ENCODE measurements around the gene BRF1.

Gene BRF1

DNA sequence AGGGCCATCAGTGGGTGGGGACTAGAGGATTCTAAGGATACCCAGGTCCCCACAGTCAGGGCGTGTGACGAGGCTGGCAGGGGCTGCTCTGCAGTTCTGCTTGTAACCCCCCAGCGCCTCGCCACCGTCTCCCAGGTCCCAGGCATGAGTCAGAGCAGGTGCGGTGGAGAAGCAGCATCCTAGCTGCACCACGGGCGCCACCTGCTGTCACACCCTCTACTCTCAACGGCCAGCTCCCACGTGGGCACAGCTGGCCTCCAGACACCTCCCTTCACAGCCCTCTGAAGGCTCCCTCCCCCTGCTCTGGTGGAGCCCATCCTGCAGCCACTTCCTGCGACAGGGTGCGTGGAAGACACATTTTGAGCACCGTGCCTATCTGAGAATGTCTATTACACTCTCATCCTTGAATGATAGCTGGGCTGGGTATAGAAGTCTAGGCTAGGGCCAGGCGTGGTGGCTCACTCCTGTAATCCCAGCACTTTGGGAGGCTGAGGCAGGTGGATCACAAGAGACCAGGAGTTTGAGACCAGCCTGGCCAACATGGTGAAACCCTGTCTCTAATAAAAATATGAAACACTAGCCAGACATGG is 112.8 kb downstream of the BRF1 start:
- DNase-seq, result no peak

DNA sequence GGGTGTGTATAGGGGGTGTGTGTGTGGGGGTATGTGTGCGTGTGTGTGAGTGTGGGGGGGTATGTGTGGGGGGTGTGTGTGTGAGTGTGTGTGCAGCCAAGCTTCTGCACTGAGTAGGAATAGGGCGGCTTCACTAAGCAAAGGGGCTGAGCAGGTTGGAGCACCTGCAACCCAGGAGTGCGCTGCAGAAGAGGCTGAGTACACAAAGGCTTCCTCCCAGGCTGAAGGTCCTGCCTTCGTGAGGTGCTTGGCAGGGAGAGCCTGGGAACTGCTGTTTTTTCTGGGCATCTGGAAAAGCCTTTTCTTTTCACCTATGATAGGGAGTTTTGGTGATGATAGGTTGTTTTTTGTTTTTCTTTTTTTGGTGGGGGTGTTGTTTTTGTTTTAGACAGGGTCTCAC is 113.7 kb downstream of the BRF1 start:
- no peak for DNase-seq

DNA sequence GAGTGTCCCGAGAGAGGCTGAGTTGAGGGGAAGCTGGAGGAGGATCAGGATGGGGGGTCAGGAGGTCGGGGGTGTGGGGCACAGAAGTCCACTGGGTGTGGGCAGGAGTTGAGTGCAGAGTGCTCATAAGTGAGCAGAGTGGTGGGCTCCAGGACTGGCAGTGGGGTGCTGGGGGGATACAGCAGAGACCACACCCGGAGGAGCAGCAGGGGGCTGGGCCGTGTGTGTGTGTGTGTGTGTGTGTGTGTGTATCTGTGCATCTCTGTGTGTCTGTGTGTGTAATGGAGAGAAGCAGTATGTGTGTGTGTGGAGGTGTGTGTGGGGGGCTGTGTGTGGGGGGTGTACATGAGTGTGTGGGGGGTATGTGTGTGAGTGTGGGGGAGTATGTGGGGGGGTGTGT is 114.8 kb downstream of the BRF1 start:
- DNase-seq, result no peak

DNA sequence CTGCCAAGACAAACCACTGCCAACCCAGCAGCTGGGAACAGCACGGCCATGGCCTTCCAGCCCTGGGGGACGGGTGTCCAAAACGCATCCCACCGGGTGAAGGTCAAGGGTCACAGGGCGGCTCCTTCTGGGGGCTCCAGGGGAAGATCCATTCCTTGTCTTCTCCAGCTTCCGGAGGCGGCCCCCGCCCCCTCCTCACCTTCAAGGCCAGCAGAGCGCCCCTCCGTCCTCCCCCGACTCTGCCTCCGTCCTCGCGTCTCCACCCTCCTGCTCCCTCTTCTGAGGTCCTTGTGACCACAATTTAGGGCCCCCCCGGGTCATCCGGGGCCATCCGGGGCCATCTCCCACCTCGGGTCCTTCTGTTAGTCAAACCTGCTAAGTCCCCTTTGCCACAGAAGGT is 115.8 kb downstream of the BRF1 start:
- no peak for DNase-seq

DNA sequence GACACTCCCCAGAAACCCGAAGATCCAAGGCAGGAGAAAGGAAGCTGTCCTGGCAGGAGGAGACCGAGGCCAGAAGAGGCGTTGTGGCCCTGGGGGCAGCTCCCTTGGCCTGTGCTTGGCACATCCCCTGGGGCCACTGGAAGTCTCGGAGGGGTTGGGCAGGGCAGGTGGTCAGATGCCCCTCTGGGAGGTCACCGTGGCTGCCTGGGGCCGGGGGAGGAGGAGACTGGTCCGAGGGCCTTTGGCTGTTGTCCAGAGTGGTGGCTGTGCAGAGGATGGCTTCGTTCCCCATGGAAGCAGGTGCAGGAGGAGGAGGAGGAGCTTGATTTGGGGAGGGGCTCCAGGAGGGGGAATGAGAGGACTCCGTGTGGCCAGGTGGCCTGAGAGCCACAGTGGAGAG is 116.3 kb downstream of the BRF1 start:
- no peak for DNase-seq

DNA sequence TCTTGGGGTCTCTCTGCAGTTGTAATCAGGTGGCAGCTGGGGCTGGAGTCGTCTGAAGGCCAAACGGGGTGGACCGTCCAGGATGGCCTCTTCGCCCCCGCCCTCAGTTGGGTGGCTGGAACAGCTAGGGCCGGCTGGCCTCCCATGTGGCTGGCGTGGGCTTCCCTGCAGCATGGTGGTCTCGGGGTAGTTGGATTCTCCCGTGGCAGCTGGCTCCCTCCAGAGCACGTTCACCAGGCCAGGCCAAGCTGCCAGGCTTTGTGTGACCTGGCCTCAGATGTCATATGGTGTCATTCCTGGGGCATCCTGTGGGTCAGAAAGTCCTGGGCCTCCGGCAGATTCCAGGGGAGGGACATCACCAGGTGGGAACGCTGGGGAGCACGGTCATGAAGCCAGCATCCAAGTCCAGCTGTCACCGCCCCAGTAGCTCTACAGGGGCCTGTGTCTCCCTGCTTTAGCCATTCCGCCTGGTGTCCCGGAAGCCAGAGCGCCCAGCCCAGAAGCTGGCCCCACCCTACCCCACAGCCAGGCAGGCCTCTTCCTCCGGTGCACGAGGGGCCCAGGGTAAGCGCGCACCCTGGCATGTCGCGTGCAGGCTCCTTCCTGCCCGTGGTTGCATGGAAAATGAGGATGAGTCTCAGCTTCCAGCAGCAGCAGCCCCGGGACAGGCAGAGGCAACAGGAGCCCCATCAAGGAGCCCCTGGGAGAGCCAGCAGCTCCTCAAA is 118.3 kb downstream of the BRF1 start:
- no peak for DNase-seq

DNA sequence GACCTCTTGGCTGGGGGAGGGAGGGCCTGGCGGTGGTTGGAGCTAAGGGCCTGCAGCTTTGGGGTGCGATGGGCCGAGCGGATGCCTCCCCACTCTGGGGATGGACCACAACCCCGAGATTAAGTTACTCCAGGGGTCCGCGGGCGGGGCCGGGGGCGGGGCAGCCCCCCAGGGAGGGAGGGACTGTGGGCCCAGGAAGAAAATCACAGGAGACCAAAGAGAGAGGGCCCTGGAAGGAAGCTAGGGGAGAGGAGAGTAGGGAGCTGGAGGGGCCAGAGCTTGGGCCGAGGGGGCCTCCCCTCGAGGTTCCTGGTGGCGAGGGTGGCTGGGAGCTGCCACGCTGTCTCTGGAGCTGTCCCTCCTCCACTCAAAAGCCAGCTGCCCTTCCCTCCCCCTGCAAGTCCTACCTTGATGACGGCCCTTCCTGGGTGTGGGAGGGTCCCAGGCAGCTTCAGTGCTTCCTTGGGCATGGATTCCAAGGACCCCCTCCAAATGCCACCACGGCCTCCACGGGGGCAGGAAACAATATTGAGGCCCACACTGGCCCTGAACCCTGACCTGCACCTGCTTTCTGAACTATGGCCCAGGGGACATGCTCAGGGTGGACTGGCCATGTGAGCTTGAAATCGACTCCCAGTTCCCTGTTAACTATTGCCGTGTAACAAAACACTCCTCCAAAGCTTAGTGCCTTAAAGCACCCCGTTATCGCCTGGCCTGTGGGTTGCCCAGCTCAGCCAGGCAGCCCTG is 119.1 kb downstream of the BRF1 start:
- no peak for DNase-seq

DNA sequence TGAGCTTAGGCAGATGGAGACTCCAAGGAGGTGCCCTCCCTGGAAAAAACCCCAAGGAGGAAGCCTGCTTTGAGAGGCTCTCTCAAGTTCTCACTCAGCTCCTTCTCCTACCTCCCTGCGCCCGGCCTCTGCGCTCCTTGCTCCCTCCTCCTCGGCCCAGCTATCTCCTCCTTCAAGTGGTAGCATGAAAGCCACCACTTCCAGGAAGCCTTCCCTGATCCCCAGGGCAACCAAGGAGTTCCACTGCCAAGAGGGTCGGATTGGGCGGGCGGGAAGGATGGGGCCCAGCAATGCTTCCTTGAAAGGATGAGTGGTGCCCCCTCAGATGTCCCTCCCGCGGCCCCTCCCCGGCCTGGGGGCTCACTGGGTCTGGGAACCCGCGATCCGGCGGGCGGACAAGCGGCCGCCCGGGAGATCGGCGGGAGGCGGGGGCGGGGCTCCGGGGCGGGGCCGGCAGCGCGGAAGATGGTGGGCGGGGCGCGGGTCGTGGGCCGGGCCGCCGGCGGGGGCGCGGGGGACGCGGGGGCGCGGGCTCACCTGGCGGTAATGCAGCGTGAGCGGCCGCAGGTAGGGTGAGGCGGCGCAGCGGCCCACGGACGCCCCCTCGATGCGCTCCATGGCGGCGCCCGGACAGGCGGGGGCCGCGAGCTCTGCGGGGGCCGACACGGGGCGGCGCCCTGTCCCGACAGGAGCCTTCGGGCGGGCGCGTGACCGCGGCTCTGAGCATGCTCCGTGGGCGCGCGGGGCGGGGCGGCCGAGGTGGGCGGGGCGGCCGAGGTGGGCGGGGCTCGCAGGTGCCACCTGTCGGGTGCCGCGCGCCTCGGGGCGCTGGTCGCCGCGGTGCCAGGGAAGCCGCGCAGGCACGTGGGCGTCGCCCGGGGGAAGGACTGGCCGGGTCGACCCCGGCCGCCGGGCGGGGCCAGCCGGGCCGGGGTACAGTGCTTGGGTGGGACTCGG is 119.9 kb downstream of the BRF1 start, which contains the start of gene NUDT14:
Gene NUDT14, minus strand, starts transcription at position 721 of the 957 bp plus-strand sequence. Its CDS starts 103 bp downstream, at position 618.
- peak; percentile 61 for DNase-seq

DNA sequence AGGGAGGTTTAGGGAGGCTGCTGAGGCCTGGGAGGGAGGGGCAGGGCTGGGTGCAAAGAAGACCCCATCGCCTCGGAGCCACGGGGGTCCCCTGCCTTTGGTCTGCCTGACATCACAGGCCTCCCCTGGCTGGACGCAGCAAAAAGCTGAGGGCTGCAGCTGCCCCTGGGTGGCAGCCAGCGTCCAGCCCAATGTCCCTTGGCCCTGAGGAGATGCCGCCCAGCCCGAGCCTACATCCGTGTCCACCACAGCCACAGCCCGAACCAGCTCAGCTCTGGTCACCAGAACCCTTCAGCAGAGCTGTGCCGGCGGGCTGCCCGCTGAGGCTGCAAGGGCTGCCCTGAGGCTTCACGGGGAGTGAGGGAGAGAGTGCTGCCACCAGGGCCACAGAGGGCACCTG is 121.6 kb downstream of the BRF1 start:
- DNase-seq, result no peak

DNA sequence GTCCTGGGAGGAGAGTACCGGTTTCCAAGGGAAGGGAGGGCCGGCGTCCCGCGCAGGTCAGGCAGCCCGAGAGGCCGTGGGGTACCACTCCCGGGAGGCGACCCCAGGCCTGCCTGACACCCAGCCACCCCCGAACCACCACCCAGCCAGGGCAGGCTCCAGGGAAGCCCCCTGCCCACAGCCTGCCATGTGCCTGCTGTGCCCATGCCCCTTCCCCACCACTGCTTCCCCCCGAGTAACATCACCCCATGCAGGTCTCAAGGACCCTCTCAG is 122.0 kb downstream of the BRF1 start:
- no peak for DNase-seq

DNA sequence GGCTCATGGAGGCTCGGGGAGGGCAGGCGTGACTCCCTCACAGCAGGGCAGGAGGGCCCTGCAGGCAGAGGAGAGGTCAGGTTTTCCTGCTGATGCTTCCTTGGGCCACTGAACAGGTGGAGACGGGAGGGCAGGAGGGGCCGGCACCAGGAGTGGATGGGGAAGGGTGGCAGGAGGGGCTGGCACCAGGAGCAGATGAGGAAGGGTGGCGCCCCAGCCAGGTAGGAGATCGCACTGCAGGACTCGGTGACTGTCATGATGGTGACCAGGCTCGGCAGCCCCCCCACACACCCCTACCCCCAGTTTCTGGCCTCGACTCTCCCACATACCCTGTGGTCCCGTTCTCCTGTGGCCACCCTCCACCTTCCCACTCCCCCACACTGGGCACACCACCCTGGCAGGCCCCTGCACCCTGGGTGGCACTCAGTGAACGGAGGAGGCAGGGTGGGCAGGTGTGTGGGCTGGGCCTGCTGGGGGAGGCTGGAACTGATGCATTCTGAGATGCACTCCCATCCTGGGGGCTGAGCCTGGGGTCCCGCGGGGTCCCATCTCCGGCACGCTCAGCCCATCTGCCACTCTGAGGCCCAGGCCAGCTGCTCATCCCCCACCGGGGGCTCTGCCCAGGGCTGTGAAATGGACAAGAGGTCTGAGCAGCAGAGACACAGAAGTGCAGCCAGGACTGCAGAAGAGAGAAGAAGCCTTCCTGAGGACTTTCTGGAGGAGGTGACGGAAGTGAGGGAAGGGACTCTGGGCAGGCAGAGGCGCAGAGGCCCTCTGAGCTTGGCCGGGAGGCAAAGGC is 122.5 kb downstream of the BRF1 start:
- no peak for DNase-seq

DNA sequence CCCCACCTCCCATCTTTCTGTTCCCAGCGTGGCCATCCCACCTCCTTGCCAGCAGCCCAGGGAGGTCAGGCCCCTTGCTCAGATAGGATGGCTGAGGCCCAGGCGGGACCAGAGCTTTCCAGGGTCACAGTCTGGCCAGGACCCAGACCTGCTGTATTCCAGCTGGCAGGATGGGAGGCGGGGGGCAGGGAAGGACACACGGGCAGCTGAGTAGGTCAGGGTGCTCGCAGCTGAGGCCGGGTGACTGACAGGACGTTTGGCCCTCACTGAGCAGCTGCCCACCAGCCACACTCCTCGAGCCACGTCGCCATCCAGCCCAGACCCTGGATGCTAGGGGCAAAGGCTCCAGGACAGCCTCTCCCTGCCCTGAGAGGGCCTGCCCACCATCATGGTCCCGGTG is 123.7 kb downstream of the BRF1 start:
- DNase-seq, result no peak

DNA sequence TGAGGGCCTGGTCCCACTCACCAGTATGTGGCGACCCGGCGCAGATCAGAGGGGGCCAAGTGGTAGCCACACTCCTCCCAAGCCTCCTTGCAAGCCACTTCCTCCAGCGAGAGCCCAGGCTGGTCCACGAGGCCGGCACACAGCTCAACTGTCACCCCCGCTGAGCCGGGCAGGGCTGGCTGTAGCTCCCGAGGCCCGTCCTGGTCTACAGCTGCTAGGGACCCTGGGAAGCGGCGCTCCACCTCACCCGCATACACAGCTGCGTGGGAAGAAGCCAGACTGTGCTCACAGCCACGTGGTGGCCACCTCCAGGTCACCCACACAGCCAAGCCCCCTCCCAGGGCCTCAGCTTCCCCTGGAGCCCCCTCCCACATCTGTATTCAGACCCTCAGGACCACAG is 124.3 kb downstream of the BRF1 start:
- DNase-seq, result no peak

DNA sequence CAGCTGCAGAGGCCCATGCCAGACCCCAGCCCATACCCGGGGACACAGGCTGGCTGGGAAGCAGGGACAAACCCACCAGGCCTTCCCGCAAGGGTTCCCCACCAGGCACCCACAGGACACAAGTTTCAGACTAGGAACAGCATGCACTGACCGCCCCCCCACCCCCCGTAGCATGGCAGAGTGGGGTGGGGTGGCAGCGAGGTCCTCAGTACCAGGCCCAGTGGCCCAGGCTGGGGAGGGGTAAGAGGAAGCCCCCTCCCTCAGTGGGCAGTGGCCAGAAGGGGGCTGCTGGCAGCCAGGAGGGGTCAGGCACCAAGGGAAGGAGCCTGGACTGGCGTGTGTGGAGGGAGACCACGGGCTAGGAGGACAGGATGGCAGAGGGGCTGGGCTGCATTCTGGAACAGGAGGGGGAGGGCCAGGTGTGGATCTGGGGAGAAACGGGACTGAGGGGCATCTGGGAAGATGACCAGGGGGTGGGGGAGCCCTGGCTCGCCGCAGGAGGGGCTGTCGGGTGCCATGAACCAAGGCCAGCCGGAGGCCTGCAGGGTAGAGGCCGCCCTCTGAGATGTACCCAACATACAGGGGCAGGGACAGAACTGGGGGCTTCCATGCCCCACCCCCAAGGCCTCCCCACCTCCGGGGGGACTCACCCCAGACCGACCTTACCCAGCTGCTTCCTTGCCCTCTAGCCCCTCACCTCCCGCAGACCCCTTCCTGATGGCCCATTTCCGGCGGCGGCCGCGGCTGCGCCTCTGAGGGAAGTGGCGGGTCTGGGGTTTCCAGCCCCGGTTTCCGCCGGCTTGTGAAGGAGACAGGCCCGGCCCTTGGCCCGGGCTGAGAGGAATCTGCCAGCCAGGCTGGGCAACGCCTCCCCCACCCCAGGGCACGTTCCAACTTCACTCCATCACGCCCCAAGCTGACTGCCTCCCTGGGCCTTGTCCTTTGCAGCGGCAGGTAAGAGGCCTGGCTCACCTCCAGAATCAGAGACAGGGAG is 126.6 kb downstream of the BRF1 start:
- DNase-seq, result no peak

DNA sequence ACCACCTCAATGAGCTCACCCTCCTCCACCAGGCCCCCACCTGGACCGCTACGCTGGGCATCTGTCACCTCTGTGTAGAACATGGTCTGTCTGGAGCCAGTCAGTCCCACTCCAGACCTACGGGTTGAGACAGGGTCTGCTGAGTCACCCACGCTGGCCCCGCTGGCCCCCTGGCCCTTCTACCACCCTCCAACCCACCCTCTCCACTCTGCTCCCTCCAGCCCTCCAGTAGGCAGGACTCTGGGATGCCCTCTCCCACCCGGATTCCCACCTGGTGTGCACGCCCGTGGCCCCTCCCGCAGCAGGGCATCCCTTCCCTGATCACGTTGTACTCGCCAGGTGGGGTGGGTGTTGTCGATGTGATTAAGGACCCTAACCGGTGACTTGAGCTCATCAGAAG is 127.7 kb downstream of the BRF1 start:
- no peak for DNase-seq

DNA sequence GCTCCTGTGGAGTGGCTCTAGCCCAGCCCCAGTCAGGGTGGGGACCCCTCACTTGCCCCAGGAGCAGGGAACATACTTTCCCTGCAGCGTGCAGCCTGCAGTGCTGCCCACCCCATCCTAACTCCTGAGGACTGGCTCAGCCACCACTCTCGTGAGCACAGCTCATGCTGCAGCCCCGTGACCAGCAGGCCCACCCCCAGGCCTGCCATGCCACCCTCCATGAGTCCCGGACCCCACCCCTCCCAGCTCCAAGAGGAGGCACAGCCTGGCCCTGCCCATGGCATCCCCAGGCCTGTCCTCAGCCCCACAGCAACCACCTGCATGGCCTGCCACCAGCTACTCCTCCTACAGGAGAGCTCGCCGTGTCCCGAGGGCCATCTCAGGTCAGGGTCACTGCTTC is 128.3 kb downstream of the BRF1 start:
- no peak for DNase-seq

DNA sequence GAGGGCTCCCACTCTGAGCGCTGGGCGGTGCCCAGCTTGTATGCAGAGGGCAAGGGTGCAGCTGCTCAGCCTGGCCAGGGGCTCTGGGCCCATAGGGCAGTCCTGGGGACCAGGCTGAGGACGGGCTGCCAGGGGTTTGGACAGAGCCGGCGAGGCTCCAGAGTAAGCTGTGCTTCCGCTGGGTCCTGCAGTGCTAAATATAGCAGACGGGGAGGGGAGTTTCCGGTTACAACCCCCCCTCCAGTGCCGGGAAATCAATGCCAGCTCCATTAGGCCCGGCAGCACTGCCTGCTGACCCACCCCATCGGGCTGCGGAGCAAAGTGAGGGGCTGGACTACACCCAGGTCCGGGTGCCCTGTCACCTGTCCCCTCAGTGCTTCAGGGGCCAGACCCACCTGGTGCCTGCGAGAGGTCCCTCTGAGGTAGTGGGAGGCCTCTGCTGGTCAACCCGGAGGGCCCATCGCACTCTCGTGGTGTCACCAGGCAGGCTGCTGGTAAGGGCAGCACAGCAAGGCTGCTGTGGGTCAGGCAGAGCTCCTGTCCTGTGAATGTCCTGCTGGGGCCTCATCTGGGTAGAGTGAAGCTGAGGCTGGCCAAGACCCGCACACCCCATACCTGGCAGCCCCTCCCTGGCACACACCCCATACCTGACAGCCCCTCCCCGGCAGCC is 129.7 kb downstream of the BRF1 start:
- DNase-seq, result no peak

DNA sequence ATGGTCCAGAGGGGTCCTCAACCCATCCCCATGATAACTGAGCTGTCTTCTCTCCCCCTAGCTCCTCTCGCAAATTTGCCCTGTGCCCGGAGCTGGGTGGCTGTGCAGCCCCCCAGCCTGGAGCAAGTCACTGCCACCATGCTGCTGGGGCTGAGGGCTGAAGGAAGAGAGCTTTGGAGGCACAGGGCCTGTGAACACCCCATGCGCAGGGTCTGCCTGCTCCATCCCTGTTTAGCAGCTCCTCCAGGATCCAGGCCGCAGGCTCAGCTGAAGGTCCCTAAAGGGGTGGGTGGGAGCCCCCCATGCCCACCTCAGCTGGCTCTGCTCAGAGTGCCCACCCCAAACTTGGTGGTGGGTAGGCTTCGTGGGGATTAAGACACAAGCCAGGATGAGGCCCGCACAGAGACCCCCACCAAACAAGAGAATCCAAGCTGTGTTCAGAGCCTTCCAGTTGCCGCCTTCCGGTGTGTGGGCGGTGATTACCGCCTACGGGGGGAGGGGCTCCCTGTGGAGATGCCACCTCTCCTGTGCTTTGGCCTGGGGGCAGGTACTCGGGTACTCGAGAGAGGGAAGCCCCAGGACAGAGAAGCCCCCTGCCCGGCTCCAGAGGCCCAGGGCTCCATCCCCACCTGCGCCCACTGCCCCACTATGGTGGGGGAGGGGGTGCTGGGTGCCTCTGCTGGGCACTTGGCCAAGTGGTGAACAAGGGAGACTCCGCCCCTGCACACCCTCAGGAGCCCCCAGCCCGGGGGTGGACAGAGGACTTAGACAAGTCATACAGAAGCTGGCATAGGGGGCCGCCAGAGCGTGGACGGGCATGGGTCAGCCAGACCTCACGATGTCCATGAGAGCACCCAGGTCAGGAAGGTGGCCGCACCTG is 130.8 kb downstream of the BRF1 start:
- no peak for DNase-seq

DNA sequence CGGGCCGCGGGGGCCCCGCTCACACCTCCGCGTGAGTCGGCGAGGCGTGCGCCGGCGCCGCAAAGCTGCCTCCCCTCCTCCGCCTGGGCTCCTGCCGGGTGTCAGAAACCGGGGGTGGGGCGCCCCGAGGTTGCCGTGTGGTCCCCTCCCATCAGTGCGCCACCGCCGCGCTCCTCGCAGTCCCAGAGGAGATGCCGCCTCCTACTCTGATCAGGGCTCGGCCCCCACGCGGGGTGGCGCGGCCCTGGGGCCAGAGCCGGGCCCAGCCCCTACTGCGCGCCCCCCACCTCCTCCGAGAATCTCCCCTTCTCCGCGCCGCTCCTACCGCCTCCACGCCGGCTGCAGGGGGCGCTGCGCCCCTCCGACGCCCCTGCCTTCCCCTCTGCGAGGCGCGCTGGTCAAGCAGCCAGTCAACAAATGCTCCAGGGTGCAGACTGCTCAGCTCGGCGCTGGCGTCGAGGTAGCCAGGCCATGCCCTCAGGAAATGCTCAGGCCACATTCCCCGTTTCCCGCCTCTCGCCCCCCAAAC is 131.8 kb downstream of the BRF1 start:
- DNase-seq, result no peak
